Measurements from ENCODE around the gene NOL12.
"Not testable (repeated sequence)": the region's sequence is repeated elsewhere in the genome, so short reads cannot be mapped to it uniquely, and the experiment has no call there.

NOL12 gene

GRCh38 chr22:37710675-37711074, 24.5 kb downstream of the NOL12 start:
- DNase-seq (ENCODE audit: low read depth in 4 of 4, low spot score in 1 of 4), result no peak

GRCh38 chr22:37711490-37711889, 25.3 kb downstream of the NOL12 start:
- DNase-seq (ENCODE audit: low read depth in 4 of 4, low spot score in 1 of 4), result no peak

- DNase-seq (ENCODE audit: low read depth in 4 of 4, low spot score in 1 of 4), result no peak
Observed at GRCh38 chr22:37713761-37714160, 27.6 kb downstream of the NOL12 start.

GRCh38 chr22:37714634-37715033, 28.5 kb downstream of the NOL12 start:
- DNase-seq (ENCODE audit: low read depth in 4 of 4, low spot score in 1 of 4), result no peak

GRCh38 chr22:37715760-37716159, 29.6 kb downstream of the NOL12 start:
- DNase-seq (ENCODE audit: low read depth in 4 of 4, low spot score in 1 of 4), result no peak

GRCh38 chr22:37716708-37717107, 30.6 kb downstream of the NOL12 start:
- DNase-seq (ENCODE audit: low read depth in 4 of 4, low spot score in 1 of 4), result no peak

GRCh38 chr22:37717235-37717634, 31.1 kb downstream of the NOL12 start:
- not testable (repeated sequence) for DNase-seq (ENCODE audit: low read depth in 4 of 4, low spot score in 1 of 4)

- DNase-seq (ENCODE audit: low read depth in 4 of 4, low spot score in 1 of 4), result not testable (repeated sequence)
Observed at GRCh38 chr22:37717746-37718305, 31.7 kb downstream of the NOL12 start.

GRCh38 chr22:37725551-37726240, 39.6 kb downstream of the NOL12 start:
- no peak for DNase-seq (ENCODE audit: low read depth in 4 of 4, low spot score in 1 of 4)

GRCh38 chr22:37726241-37726887, 40.2 kb downstream of the NOL12 start:
- DNase-seq (ENCODE audit: low read depth in 4 of 4, low spot score in 1 of 4), result no peak

GRCh38 chr22:37728620-37729019, 42.5 kb downstream of the NOL12 start:
- no peak for DNase-seq (ENCODE audit: low read depth in 4 of 4, low spot score in 1 of 4)

- DNase-seq (ENCODE audit: low read depth in 4 of 4, low spot score in 1 of 4), result no peak
Observed at GRCh38 chr22:37731804-37732471, 45.8 kb downstream of the NOL12 start.

- DNase-seq (ENCODE audit: low read depth in 4 of 4, low spot score in 1 of 4), result no peak
Observed at GRCh38 chr22:37732699-37733607, 46.8 kb downstream of the NOL12 start.

- no peak for DNase-seq (ENCODE audit: low read depth in 4 of 4, low spot score in 1 of 4)
Observed at GRCh38 chr22:37733625-37734401, 47.7 kb downstream of the NOL12 start.

- no peak for DNase-seq (ENCODE audit: low read depth in 4 of 4, low spot score in 1 of 4)
Observed at GRCh38 chr22:37734402-37734700, 48.2 kb downstream of the NOL12 start.

GRCh38 chr22:37734964-37735451, 48.9 kb downstream of the NOL12 start:
- no peak for DNase-seq (ENCODE audit: low read depth in 4 of 4, low spot score in 1 of 4)

- DNase-seq (ENCODE audit: low read depth in 4 of 4, low spot score in 1 of 4), result no peak
Observed at GRCh38 chr22:37739035-37739434, 52.9 kb downstream of the NOL12 start.

- no peak for DNase-seq (ENCODE audit: low read depth in 4 of 4, low spot score in 1 of 4)
Observed at GRCh38 chr22:37739611-37740049, 53.5 kb downstream of the NOL12 start.

GRCh38 chr22:37740455-37741311, 54.5 kb downstream of the NOL12 start:
- no peak for DNase-seq (ENCODE audit: low read depth in 4 of 4, low spot score in 1 of 4)

All from stimulated activated CD4-positive, alpha-beta T cell treated with anti-CD3 and anti-CD28 coated beads, Interleukin-1b, Interleukin-23, amount 100 ng/mL, for 24 hours (primary cell).